ENCODE results near the gene HECA.

GRCh38 chr6:139126931-139127330 is 7.9 kb upstream of the HECA start:
- TF ChIP-seq, protein P1, sequence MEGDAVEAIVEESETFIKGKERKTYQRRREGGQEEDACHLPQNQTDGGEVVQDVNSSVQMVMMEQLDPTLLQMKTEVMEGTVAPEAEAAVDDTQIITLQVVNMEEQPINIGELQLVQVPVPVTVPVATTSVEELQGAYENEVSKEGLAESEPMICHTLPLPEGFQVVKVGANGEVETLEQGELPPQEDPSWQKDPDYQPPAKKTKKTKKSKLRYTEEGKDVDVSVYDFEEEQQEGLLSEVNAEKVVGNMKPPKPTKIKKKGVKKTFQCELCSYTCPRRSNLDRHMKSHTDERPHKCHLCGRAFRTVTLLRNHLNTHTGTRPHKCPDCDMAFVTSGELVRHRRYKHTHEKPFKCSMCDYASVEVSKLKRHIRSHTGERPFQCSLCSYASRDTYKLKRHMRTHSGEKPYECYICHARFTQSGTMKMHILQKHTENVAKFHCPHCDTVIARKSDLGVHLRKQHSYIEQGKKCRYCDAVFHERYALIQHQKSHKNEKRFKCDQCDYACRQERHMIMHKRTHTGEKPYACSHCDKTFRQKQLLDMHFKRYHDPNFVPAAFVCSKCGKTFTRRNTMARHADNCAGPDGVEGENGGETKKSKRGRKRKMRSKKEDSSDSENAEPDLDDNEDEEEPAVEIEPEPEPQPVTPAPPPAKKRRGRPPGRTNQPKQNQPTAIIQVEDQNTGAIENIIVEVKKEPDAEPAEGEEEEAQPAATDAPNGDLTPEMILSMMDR (IDR thresholded peaks at IDR 0.05 in 2 of 3, conservative IDR thresholded peaks at IDR 0.05 in 1 of 3; ENCODE audit: borderline replicate concordance in 1 of 3, insufficient read depth in 1 of 3, low read depth in 2 of 3, low read length in 2 of 3): no peak
- TF ChIP-seq POLR2A (IDR thresholded peaks at IDR 0.05; ENCODE audit: borderline replicate concordance, extremely low read depth, insufficient read depth, insufficient read length) (no peak), JUND (IDR thresholded peaks at IDR 0.05) (no peak), POLR2AphosphoS5 (IDR thresholded peaks at IDR 0.05; ENCODE audit: low read depth, low read length) (no peak), SRF (IDR thresholded peaks at IDR 0.05; ENCODE audit: low read depth) (no peak)
- TF ChIP-seq, protein P2, sequence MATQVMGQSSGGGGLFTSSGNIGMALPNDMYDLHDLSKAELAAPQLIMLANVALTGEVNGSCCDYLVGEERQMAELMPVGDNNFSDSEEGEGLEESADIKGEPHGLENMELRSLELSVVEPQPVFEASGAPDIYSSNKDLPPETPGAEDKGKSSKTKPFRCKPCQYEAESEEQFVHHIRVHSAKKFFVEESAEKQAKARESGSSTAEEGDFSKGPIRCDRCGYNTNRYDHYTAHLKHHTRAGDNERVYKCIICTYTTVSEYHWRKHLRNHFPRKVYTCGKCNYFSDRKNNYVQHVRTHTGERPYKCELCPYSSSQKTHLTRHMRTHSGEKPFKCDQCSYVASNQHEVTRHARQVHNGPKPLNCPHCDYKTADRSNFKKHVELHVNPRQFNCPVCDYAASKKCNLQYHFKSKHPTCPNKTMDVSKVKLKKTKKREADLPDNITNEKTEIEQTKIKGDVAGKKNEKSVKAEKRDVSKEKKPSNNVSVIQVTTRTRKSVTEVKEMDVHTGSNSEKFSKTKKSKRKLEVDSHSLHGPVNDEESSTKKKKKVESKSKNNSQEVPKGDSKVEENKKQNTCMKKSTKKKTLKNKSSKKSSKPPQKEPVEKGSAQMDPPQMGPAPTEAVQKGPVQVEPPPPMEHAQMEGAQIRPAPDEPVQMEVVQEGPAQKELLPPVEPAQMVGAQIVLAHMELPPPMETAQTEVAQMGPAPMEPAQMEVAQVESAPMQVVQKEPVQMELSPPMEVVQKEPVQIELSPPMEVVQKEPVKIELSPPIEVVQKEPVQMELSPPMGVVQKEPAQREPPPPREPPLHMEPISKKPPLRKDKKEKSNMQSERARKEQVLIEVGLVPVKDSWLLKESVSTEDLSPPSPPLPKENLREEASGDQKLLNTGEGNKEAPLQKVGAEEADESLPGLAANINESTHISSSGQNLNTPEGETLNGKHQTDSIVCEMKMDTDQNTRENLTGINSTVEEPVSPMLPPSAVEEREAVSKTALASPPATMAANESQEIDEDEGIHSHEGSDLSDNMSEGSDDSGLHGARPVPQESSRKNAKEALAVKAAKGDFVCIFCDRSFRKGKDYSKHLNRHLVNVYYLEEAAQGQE (IDR thresholded peaks at IDR 0.05; ENCODE audit: low read depth): no peak

All from HCT116 (cell line).